GM12891 (cell line): ENCODE data around the gene COA5.

Experiments used
- POLR2A ChIP-seq: IDR thresholded peaks from 2 replicates; pipeline ENCODE4 v1.6.1; 2011; ENCODE audit warnings: low read depth, low read length, control low read depth
- POLR2AphosphoS5 ChIP-seq: IDR thresholded peaks from 2 replicates; pipeline ENCODE4 v1.6.1; 2011; ENCODE audit warnings: low read depth, low read length, control low read depth

GRCh38 chr2:98607741-98608115 lies 584 bp downstream of the COA5 start:
- no peak for TF ChIP-seq POLR2A
- TF ChIP-seq POLR2AphosphoS5: no peak
